CD4-positive, alpha-beta T cell (primary cell): Measurements from ENCODE around the gene RYK. TPM values are rescaled to one million over a fixed set of nuclear protein-coding genes. Genes with fewer than 3 reads are reported as not detected.

Experiments
- ATAC-seq: fragments of 200-7000 bp; cut with Tn5 transposase; one replicate; pipeline ENCODE4 v1.10.0; 2022; ENCODE audit warnings: mild to moderate bottlenecking; ENCODE audit not compliant: poor library complexity
- CTCF ChIA-PET: fragments of 350-600 bp; sonication (Branson Sonifier 250); formaldehyde crosslinking; loops from one replicate; lab custom pipeline; 2021; ENCODE audit warnings: antibody characterized with exemption, inconsistent platforms; lab: Charles Lee
- POLR2A ChIA-PET: fragments of 350-600 bp; sonication (Branson Sonifier 250); formaldehyde crosslinking; loops from one replicate; lab custom pipeline; 2021; ENCODE audit warnings: antibody characterized with exemption, inconsistent platforms; lab: Charles Lee
- DNase-seq, 14 experiments: peaks; one replicate each; pipeline ENCODE4 v3.0.0-alpha.2; 2013 to 2020; ENCODE audit warnings: mixed read lengths in 2 of 14
- H3K27ac ChIP-seq, 2 donors: one replicate each; pipeline versions ENCODE4 v1.5.1 to v1.7.0; 2013; ENCODE audit warnings: low read length in 2 of 2, low read depth in 1 of 2, mild to moderate bottlenecking in 1 of 2
- H3K27me3 ChIP-seq, 2 experiments: 1 replicate in 1 of 2; 2 replicates in 1 of 2; pipeline versions ENCODE4 v1.6.1 to v1.7.0; 2013; ENCODE audit warnings: low read length in 2 of 2, control low read depth in 1 of 2, mild to moderate bottlenecking in 1 of 2, moderate library complexity in 1 of 2; ENCODE audit not compliant: insufficient read depth in 2 of 2, control insufficient read depth in 1 of 2
- H3K36me3 ChIP-seq: one replicate; pipeline ENCODE4 v1.6.1; 2013; ENCODE audit warnings: low read length, control low read depth; ENCODE audit not compliant: insufficient read depth
- H3K4me1 ChIP-seq: one replicate; pipeline ENCODE4 v1.6.1; 2013; ENCODE audit warnings: low read length, control low read depth; ENCODE audit not compliant: insufficient read depth
- H3K4me3 ChIP-seq: one replicate; pipeline ENCODE4 v1.5.1; 2013; ENCODE audit warnings: mild to moderate bottlenecking, low read length, moderate library complexity
- H3K9me3 ChIP-seq, 2 experiments: 1 replicate in 1 of 2; 2 replicates in 1 of 2; pipeline versions ENCODE4 v1.6.1 to v1.7.0; 2013; ENCODE audit warnings: low read length in 2 of 2, mild to moderate bottlenecking in 2 of 2, control low read depth in 1 of 2, moderate library complexity in 1 of 2; ENCODE audit not compliant: control insufficient read depth in 1 of 2, insufficient read depth in 1 of 2
- H3K27ac Mint-ChIP-seq: one replicate; pipeline ENCODE4 v1.8.0; 2020; ENCODE audit warnings: mixed read lengths
- H3K27me3 Mint-ChIP-seq: one replicate; pipeline ENCODE4 v1.8.0; 2021; ENCODE audit warnings: mixed read lengths
- H3K36me3 Mint-ChIP-seq: one replicate; pipeline ENCODE4 v1.8.0; 2021; ENCODE audit warnings: low read depth, mixed read lengths
- H3K4me1 Mint-ChIP-seq: one replicate; pipeline ENCODE4 v1.8.0; 2021; ENCODE audit warnings: low read depth, mixed read lengths
- H3K4me3 Mint-ChIP-seq: one replicate; pipeline ENCODE4 v1.8.0; 2020; ENCODE audit warnings: mild to moderate bottlenecking, mixed read lengths
- H3K9me3 Mint-ChIP-seq: one replicate; pipeline ENCODE4 v1.8.0; 2020; ENCODE audit warnings: mixed read lengths
- CTCF ChIP-seq: fragments of 200-600 bp; IDR thresholded peaks from one replicate; pipeline ENCODE4 v1.8.0; 2022; ENCODE audit warnings: antibody characterized with exemption, mild to moderate bottlenecking
- intact Hi-C, 2 experiments: fragments of 100-400 bp; cut with DNase I in 1 of 2; cut with micrococcal nuclease in 1 of 2; formaldehyde crosslinking; loops; one replicate each; pipeline versions ENCODE4 v1.15.1 to v1.9.0; 2023 to 2025; cut with DNase I, micrococcal nuclease
- total RNA-seq, 174 experiments: library from RNA in 2 of 174; stranded (reverse) in 2 of 174; gene quantifications; one replicate each; pipeline ENCODE4 v1.2.3 and lab custom pipeline; 2021 to 2026

Gene RYK
- total RNA-seq, 2 experiments from 2014 or later = 57.6 to 59.2 TPM

GRCh38 chr3:134235577-134236076, 15.0 kb downstream of the RYK start:
- DNase-seq (no peak), ATAC-seq (no peak)
- no peaks in the 10 kb centered on the region for H3K36me3 ChIP-seq
- H3K9me3 ChIP-seq = no peaks in the 10 kb centered on the region
- peak overlapping the region; percentile 1 for H3K4me3 Mint-ChIP-seq
- no peak overlapping the region for H3K4me3 ChIP-seq
- CTCF ChIA-PET = no interaction called here
- H3K4me1 Mint-ChIP-seq = peaks cover 87% of the 10 kb centered on the region
- H3K27me3 Mint-ChIP-seq = no peaks in the 10 kb centered on the region
- H3K4me1 ChIP-seq = peaks cover 14% of the 10 kb centered on the region
- no peak overlapping the region for H3K27ac Mint-ChIP-seq
- no peaks in the 10 kb centered on the region for H3K27me3 ChIP-seq
- intact Hi-C loops = no loop called here
- no peak overlapping the region for H3K27ac ChIP-seq
- H3K9me3 Mint-ChIP-seq = no peaks in the 10 kb centered on the region
- POLR2A ChIA-PET = no interaction called here
- no peaks in the 10 kb centered on the region for H3K36me3 Mint-ChIP-seq
- no peak for TF ChIP-seq CTCF

- Mint-ChIP-seq H3K36me3 (no peaks in the 10 kb centered on the region), H3K27ac (no peak overlapping the region), H3K9me3 (no peaks in the 10 kb centered on the region), H3K27me3 (no peaks in the 10 kb centered on the region), H3K4me1 (peaks cover 87% of the 10 kb centered on the region), H3K4me3 (no peak overlapping the region)
- Histone ChIP-seq H3K4me3 (no peak overlapping the region), H3K27ac (no peak overlapping the region), H3K27me3 (no peaks in the 10 kb centered on the region), H3K36me3 (no peaks in the 10 kb centered on the region), H3K9me3 (no peaks in the 10 kb centered on the region), H3K4me1 (peaks cover 9% of the 10 kb centered on the region)
- intact Hi-C loops = no loop called here
- TF ChIP-seq CTCF = no peak
- DNase-seq (no peak), ATAC-seq (no peak)
- ChIA-PET POLR2A (interaction anchor here (1.2 kb wide), 1 partner anchor 17 kb away, joined by 6 read pairs; the partner anchor contains the start of gene RYK), CTCF (interaction anchor here (0.8 kb wide), 1 partner anchor 20 kb away, joined by 3 read pairs; no protein-coding TSS in a partner anchor)
Measured at GRCh38 chr3:134232951-134233350, 17.7 kb downstream of the RYK start.

- H3K36me3 ChIP-seq = no peaks in the 10 kb centered on the region
- H3K36me3 Mint-ChIP-seq = no peaks in the 10 kb centered on the region
- peaks cover 83% of the 10 kb centered on the region for H3K4me1 Mint-ChIP-seq
- H3K4me3 Mint-ChIP-seq = no peak overlapping the region
- TF ChIP-seq CTCF = no peak
- no peaks in the 10 kb centered on the region for H3K27me3 Mint-ChIP-seq
- POLR2A ChIA-PET = interaction anchor here (0.8 to 1.2 kb wide), 2 partner anchors 18 to 52 kb away, joined by 3 to 6 read pairs; partner anchors contain the start of gene RYK
- no peaks in the 10 kb centered on the region for H3K27me3 ChIP-seq
- H3K27ac Mint-ChIP-seq = peak overlapping the region; percentile 0
- no peaks in the 10 kb centered on the region for H3K9me3 Mint-ChIP-seq
- H3K27ac ChIP-seq = no peak overlapping the region
- DNase-seq = peak in 1 of 14 experiments; percentile 19
- ATAC-seq = peak; percentile 51
- CTCF ChIA-PET = interaction anchor here (0.8 to 1.3 kb wide), 2 partner anchors 10 to 19 kb away, joined by 3 read pairs; no protein-coding TSS in a partner anchor
- H3K4me1 ChIP-seq = peaks cover 9% of the 10 kb centered on the region
- H3K4me3 ChIP-seq = no peak overlapping the region
- H3K9me3 ChIP-seq = no peaks in the 10 kb centered on the region
- intact Hi-C loops = no loop called here
Measured at GRCh38 chr3:134232151-134232550, 18.5 kb downstream of the RYK start.
